ENCODE results near the gene CCR5. TPM values are rescaled to one million over a fixed set of nuclear protein-coding genes. Genes with fewer than 3 reads are reported as not detected.

Gene CCR5
- total RNA-seq, 1 donor from 2014 or later: 1.7 TPM

- DNase-seq (ENCODE audit: low spot score): no peak
Measured at GRCh38 chr3:46358466-46358865, 12.3 kb upstream of the CCR5 start.

- DNase-seq (ENCODE audit: low spot score): no peak
Measured at GRCh38 chr3:46359733-46360493, 10.8 kb upstream of the CCR5 start.

- no peak for DNase-seq (ENCODE audit: low spot score)
Measured at GRCh38 chr3:46360907-46361306, 9.8 kb upstream of the CCR5 start.

DNA sequence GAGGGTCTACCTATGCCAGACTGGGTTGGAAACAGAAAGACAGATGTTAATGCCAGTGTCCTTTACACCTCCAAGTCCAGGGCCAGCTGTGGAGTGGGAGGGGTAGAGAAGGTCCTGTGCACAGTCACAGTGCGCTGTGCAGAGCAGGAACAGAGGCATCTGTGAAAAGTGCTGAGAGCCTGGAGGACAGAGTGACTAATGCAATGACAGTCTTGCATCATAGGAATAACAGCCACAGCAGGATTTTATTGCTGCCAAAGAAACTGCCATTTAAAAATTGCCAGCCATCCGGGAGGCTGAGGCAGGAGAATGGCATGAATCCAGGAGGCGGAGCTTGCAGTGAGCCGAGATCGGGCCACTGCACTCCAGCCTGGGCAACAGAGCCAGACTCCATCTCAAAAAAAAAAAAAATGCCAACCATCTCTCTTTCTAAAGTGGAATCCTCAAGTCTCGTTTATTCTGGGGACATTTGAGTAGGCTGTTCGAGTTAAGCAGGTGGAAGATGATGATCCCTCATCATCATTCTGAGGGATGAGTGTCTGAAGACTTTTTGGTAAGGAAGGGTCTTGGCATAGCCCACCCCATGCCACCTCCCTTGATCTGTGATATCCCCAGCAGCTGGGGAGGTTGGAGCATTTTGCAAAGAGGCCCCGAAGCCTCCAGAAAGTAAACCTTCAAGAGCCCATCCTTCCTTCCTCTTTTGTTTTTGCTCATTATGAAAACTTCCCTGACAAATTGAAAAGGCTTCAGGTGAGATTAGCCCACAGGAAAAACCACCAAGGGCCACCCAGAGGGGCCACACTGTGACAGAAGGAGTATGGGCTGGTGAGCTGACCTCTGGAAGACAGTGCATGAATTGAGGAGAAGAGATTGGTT is 9.1 kb upstream of the CCR5 start:
- no peak for DNase-seq (ENCODE audit: low spot score)

GRCh38 chr3:46365041-46365440 is 5.7 kb upstream of the CCR5 start:
- no peak for DNase-seq (ENCODE audit: low spot score)

DNA sequence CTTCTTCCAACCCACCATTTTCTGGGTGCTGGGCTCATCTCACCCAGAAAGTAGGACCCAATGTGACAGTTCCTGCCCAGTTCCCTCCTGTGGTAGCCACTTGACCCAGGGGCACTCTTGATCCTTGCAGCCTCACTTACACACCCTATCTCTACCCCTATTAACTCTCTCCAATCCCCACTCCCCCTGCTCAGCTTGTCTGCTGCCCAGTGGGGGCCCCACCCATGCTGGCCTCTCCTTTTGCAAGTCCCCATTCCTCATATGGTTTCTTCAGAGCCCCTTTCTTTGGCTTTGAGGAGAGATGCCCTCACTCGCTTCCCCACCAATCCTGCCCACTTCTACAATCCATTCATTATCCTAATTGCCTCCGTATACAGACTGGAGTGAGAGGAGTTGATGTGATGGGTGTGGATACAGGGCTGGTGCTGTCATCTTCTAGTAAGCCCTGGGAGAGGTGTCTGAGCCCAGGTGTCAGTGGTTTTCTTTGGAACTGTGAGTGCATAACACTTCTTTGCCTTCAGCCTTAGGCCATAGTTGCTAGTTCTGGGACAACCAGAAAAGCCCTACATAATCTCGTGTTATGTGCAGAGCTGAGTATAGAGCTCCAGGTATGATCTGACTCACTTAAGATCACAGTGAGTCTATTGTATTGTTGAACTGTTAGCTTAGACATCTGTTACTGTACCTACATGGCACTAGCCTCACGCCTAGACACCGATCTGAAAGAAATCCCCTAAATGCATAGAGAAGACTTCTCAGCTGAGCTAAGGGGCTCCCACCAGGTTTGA is 4.8 kb upstream of the CCR5 start:
- no peak for DNase-seq (ENCODE audit: low spot score)

GRCh38 chr3:46367811-46368210 is 2.9 kb upstream of the CCR5 start:
- no peak for DNase-seq (ENCODE audit: low spot score)

- no peak for DNase-seq (ENCODE audit: low spot score)
Measured at GRCh38 chr3:46368569-46368968, 2.2 kb upstream of the CCR5 start.

- DNase-seq (ENCODE audit: low spot score): no peak
Measured at GRCh38 chr3:46369151-46369550, 1.6 kb upstream of the CCR5 start.

GRCh38 chr3:46369675-46370132 is 1.0 kb upstream of the CCR5 start:
- no peak for DNase-seq (ENCODE audit: low spot score)

DNA sequence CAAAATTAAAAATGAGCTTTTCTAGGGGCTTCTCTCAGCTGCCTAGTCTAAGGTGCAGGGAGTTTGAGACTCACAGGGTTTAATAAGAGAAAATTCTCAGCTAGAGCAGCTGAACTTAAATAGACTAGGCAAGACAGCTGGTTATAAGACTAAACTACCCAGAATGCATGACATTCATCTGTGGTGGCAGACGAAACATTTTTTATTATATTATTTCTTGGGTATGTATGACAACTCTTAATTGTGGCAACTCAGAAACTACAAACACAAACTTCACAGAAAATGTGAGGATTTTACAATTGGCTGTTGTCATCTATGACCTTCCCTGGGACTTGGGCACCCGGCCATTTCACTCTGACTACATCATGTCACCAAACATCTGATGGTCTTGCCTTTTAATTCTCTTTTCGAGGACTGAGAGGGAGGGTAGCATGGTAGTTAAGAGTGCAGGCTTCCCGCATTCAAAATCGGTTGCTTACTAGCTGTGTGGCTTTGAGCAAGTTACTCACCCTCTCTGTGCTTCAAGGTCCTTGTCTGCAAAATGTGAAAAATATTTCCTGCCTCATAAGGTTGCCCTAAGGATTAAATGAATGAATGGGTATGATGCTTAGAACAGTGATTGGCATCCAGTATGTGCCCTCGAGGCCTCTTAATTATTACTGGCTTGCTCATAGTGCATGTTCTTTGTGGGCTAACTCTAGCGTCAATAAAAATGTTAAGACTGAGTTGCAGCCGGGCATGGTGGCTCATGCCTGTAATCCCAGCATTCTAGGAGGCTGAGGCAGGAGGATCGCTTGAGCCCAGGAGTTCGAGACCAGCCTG is 984 bp downstream of the CCR5 start:
- DNase-seq (ENCODE audit: low spot score): no peak

DNA sequence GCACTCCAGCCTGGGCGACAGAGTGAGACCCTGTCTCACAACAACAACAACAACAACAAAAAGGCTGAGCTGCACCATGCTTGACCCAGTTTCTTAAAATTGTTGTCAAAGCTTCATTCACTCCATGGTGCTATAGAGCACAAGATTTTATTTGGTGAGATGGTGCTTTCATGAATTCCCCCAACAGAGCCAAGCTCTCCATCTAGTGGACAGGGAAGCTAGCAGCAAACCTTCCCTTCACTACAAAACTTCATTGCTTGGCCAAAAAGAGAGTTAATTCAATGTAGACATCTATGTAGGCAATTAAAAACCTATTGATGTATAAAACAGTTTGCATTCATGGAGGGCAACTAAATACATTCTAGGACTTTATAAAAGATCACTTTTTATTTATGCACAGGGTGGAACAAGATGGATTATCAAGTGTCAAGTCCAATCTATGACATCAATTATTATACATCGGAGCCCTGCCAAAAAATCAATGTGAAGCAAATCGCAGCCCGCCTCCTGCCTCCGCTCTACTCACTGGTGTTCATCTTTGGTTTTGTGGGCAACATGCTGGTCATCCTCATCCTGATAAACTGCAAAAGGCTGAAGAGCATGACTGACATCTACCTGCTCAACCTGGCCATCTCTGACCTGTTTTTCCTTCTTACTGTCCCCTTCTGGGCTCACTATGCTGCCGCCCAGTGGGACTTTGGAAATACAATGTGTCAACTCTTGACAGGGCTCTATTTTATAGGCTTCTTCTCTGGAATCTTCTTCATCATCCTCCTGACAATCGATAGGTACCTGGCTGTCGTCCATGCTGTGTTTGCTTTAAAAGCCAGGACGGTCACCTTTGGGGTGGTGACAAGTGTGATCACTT is 2.0 kb downstream of the CCR5 start:
- DNase-seq (ENCODE audit: low spot score): no peak

GRCh38 chr3:46374755-46375154 is 4.0 kb downstream of the CCR5 start:
- no peak for DNase-seq (ENCODE audit: low spot score)

- DNase-seq (ENCODE audit: low spot score): no peak
Measured at GRCh38 chr3:46375218-46375617, 4.5 kb downstream of the CCR5 start.

GRCh38 chr3:46375814-46376213 is 5.1 kb downstream of the CCR5 start:
- DNase-seq (ENCODE audit: low spot score): no peak

GRCh38 chr3:46378426-46378942 is 7.7 kb downstream of the CCR5 start:
- no peak for DNase-seq (ENCODE audit: low spot score)

- no peak for DNase-seq (ENCODE audit: low spot score)
Measured at GRCh38 chr3:46380471-46381221, 9.9 kb downstream of the CCR5 start.

DNA sequence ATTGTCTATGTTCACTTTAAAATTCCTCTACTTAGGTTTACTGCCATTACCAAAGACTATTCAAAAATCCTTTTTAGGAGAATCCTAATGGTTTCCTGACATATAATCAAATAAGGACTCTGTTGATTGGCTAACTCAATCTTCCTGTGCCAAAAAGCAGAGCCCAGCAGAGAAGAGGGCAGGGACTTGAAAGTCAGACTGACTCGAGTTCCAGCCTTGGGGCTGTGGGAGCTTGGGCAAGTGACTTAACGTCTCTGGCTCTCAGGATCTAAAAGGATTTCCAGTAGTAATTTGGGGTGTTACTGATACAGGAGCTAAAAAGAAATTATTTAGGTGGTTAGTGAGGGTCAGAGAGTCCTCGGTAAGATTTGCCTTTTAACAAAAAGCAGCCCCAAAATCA is 10.9 kb downstream of the CCR5 start:
- no peak for DNase-seq (ENCODE audit: low spot score)

Measured in mesenteric fat pad (tissue), 1 donor.